NCI-H2029 (cell line): Measurements from ENCODE around the gene EML3.
A peak's percentile ranks its signal among the peaks of the same experiment; 100 is the strongest.
"Not testable (repeated sequence)": the region's sequence is repeated elsewhere in the genome, so short reads cannot be mapped to it uniquely, and the experiment has no call there.

Source experiments
- DNase-seq: peaks from one replicate; lab custom pipeline; 2025; lab: John Stamatoyannopoulos, UW

The EML3 gene

GRCh38 chr11:62612366-62613290 lies at the start of gene EML3, which contains the start of gene ROM1:
TSS of gene EML3 (minus strand) at chr11:62612775. CDS start at chr11:62612457, 318 bp downstream.
TSS of gene ROM1 (plus strand) at chr11:62613257. CDS start at chr11:62613282, 25 bp downstream.
- peak; percentile 75 for DNase-seq

- DNase-seq = no peak
Observed at GRCh38 chr11:62656796-62657429, 44.3 kb upstream of the EML3 start.

- no peak for DNase-seq
Observed at GRCh38 chr11:62654297-62654696, 41.7 kb upstream of the EML3 start.

GRCh38 chr11:62652161-62653006 lies 39.8 kb upstream of the EML3 start:
- no peak for DNase-seq

GRCh38 chr11:62650283-62650682 lies 37.7 kb upstream of the EML3 start:
- DNase-seq = not testable (repeated sequence)

DNA sequence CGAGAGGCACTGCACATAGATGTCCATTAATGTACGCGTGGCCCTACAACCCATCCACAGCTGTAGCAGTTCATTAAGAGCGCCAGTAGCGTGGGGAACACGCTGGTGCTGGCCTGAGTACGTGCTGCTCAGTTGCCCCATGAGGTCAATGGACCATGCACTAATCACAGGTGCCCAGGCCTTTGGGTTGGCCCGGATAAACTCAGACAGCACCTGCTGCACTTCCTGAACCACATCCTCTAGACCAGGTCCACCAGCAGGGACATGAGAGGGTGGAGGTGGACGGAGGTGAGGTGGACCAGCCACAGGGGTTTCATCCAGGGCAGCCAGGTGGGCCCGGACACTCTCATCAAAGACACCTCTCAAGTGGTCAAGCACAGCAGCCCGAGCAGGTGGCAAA lies 36.9 kb upstream of the EML3 start:
- no peak for DNase-seq

GRCh38 chr11:62648967-62649364 lies 36.4 kb upstream of the EML3 start:
- no peak for DNase-seq

DNA sequence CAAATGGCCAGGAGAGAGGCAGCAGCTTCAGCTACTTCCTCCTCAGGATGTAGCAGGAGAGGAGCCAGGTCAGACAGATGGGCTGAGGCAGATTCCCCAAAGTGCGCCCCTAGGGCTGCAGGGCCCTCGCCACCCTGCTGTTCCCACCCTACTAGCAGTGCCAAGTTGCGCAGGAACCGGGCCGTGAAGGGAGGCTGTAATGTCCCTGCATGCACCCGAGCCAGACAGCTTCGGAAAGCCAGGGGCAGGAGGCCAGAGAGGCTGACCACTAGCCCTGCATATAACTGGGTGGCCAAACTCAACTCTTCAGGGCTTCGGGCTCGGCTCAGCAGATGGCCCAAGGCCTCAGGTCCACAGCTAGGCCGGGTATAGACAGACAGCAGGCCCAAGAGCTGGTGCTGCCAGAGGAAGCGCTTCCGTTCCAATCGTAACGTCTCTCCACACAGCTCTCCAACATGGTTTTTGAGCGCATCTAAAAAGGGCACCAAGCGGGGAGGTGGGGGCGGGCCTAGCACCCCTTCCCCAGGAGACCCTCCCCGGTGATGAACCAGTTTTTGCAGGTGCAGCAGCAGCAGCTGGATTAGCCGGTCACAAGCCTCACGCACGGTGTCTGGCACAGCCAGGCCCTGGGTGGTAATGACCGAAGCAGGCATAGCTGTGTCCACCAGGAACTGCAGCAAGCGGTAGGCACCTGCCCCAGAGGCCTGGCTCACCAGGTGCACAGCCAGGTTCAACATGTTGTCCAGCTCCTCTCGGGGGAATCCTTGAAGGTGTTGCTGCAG lies 35.8 kb upstream of the EML3 start:
- DNase-seq = no peak

DNA sequence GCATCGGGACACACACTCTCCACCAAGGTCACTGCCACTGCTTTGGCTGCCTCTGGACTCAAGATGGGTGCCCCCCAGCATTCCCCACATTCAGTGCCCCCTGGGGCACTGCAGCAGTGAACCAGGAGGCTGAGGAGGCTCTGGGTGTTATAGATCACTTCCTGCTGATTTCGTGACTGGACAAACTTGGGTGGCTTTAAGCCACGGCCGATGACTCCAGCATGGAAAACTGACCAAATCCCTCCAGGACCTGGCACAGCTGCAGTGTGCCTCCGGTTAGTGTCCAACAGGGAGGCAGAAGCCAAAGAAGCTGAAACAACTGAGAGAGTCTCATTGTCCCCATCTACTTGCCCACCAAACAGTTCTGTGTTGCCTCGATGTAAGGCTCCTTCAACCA lies 35.0 kb upstream of the EML3 start:
- no peak for DNase-seq

DNA sequence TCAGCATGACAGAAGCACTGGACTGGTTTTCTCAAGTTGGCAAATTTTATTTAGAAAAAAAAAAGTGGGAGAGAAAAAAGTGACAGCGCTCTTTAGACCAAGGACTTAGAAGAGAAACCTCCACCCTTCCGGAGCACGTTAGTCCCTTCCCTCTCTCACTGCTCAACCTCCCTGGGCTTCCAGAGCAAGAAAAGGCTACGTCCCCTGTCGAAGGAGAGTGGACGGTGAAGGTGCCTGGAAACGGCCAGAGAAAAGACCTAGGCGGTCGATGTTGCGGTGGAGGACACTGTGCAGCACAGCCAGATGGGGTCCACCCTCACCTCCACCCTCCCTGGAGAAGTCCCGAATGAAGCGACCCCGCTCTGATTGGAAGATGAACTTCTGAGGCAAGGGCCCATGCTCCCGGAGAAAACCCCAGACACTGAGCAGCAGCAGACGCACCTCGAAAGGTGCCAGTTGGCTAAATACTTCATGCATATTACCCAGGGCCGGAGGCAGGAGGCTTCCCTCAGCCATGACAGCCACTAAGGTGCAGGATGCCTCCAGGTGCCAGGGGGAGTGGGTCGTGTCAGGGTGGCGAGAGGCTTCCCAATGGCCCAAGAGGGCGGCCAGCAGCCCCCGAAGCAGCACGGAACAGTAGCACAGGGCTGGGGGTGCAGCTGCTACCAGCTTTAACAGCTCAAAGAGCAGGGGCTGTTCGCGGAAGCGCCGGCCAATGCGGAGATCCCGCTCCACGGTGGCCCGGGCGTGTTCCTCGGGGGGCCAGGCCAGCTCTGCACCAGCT lies 34.4 kb upstream of the EML3 start:
- DNase-seq = no peak

- peak; percentile 97 for DNase-seq
Observed at GRCh38 chr11:62645946-62646824, 33.6 kb upstream of the EML3 start, which contains the start of gene GANAB. TSS of gene GANAB (minus strand) at chr11:62646613. CDS start at chr11:62646599, 14 bp downstream.

GRCh38 chr11:62645671-62645945 lies 33.0 kb upstream of the EML3 start:
- DNase-seq = no peak

GRCh38 chr11:62644220-62644619 lies 31.6 kb upstream of the EML3 start:
- DNase-seq = no peak

GRCh38 chr11:62632492-62632891 lies 19.9 kb upstream of the EML3 start:
- DNase-seq = no peak

DNA sequence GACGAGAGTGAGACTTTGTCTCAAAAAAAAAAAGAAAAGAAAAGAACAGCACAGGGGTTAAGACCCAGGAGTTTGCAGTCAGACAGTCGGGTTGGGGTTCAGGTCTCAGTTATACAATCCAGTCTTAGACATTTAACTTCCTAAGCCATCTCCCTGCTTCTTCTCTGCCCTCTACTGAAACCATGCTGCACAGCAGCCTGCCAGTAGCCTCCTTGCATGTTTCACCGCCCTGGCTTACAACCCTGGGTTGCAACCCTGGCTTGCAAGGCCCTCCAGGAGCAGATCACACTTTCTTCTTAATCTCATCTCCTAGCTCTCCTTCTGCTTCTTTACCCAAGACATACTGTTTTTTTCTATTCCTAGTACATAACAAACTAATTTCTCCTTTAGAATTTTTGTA lies 15.1 kb upstream of the EML3 start:
- DNase-seq = no peak

DNA sequence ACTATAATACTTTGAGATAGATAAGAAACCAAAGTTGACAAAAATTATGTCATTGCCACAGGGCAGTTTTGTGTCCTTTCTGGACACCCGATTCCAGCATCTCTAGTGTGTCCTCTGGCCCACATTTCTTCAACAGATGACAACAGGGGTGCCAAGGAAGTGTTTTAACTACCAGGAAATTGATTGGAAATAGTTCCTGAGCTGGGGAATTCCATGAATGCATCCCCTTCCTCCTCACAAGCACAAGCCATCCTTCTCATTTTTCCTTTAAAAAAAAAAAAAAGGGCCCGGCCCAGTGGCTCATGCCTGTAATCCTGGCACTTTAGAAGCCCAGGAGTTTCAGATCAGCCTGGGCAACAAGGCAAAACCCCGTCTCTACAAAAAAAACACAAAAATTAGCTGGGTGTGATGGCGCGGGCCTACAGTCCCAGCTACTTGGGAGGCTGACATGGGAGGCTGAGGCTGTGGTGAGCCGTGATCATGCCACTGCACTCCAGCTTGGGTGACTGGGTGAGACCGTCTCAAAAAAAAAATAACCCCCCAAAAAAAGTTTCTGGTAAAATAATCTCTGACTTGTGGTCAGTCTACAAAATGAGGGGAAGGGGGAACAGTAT lies 10.0 kb upstream of the EML3 start:
- no peak for DNase-seq

- peak; percentile 99 for DNase-seq
Observed at GRCh38 chr11:62621567-62622470, 9.2 kb upstream of the EML3 start, which contains the start of gene B3GAT3. TSS of gene B3GAT3 (minus strand) at chr11:62621986. CDS start at chr11:62621947, 39 bp downstream.

GRCh38 chr11:62621027-62621566 lies 8.5 kb upstream of the EML3 start:
- DNase-seq = no peak
